Liver (tissue), 9 donors: ENCODE measurements around the gene NFKB2. TPM values are rescaled to one million over a fixed set of nuclear protein-coding genes. Genes with fewer than 3 reads are reported as not detected.

Experiments used
- DNase-seq: peaks from one replicate; pipeline ENCODE4 v3.0.0-alpha.2; 2017; ENCODE audit warnings: low spot score
- H3K27ac ChIP-seq, 2 donors: one replicate each; pipeline ENCODE4 v1.7.0; 2013; ENCODE audit warnings: inconsistent platforms in 2 of 2, low read length in 2 of 2, control low read depth in 1 of 2, low read depth in 1 of 2, mild to moderate bottlenecking in 1 of 2
- H3K27me3 ChIP-seq, 4 donors: one replicate each; pipeline versions ENCODE4 v1.6.1 to v1.7.0; 2013; ENCODE audit warnings: low read length in 3 of 4, inconsistent platforms in 1 of 4, mild to moderate bottlenecking in 1 of 4, moderate library complexity in 1 of 4; ENCODE audit not compliant: control insufficient read depth in 4 of 4, insufficient read depth in 4 of 4
- H3K36me3 ChIP-seq, 4 donors: one replicate each; pipeline versions ENCODE4 v1.6.1 to v1.7.0; 2013; ENCODE audit warnings: low read length in 3 of 4, mild to moderate bottlenecking in 3 of 4, low read depth in 1 of 4, moderate library complexity in 1 of 4; ENCODE audit not compliant: control insufficient read depth in 4 of 4, insufficient read depth in 3 of 4
- H3K4me1 ChIP-seq, 4 donors: one replicate each; pipeline versions ENCODE4 v1.6.1 to v1.7.0; 2013; ENCODE audit warnings: low read length in 3 of 4, mild to moderate bottlenecking in 3 of 4, moderate library complexity in 1 of 4; ENCODE audit not compliant: control insufficient read depth in 4 of 4, insufficient read depth in 4 of 4
- H3K4me3 ChIP-seq, 3 donors: one replicate each; pipeline versions ENCODE4 v1.6.1 to v1.7.0; 2013; ENCODE audit warnings: low read length in 3 of 3, control low read depth in 1 of 3, low read depth in 1 of 3, mild to moderate bottlenecking in 1 of 3
- H3K9ac ChIP-seq, 2 donors: one replicate each; pipeline ENCODE4 v1.7.0; 2013; ENCODE audit warnings: low read length in 2 of 2, mild to moderate bottlenecking in 2 of 2, moderate library complexity in 2 of 2, control low read depth in 1 of 2, low read depth in 1 of 2
- H3K9me3 ChIP-seq, 4 donors: one replicate each; pipeline versions ENCODE4 v1.6.1 to v1.7.0; 2013; ENCODE audit warnings: low read length in 3 of 4; ENCODE audit not compliant: control insufficient read depth in 4 of 4
- EGR1 ChIP-seq, 2 donors: IDR thresholded peaks; 2 replicates each; pipeline ENCODE4 v1.6.1; 2016 to 2018; ENCODE audit warnings: antibody characterized with exemption in 2 of 2, low read depth in 2 of 2
- FOXA1 ChIP-seq: IDR thresholded peaks from 2 replicates; pipeline ENCODE4 v1.6.1; 2016; ENCODE audit warnings: antibody characterized with exemption
- FOXA2 ChIP-seq: IDR thresholded peaks from 2 replicates; pipeline ENCODE4 v1.6.1; 2016; ENCODE audit warnings: antibody characterized with exemption
- HNF4A ChIP-seq, 2 donors: conservative IDR thresholded peaks; 2 replicates each; pipeline ENCODE4 v1.6.1; 2016; ENCODE audit warnings: antibody characterized with exemption in 2 of 2, mild to moderate bottlenecking in 2 of 2
- HNF4G ChIP-seq: IDR thresholded peaks from 2 replicates; pipeline ENCODE4 v1.6.1; 2016; ENCODE audit warnings: antibody characterized with exemption
- JUND ChIP-seq, 2 donors: IDR thresholded peaks; 2 replicates each; pipeline ENCODE4 v1.6.1; 2016; ENCODE audit warnings: antibody characterized with exemption in 2 of 2
- NR2F2 ChIP-seq: IDR thresholded peaks from 2 replicates; pipeline ENCODE4 v1.6.1; 2016; ENCODE audit warnings: antibody characterized with exemption
- RAD21 ChIP-seq, 2 donors: IDR thresholded peaks; 2 replicates each; pipeline ENCODE4 v1.6.1; 2016; ENCODE audit warnings: antibody characterized with exemption in 2 of 2, mild to moderate bottlenecking in 2 of 2
- RXRA ChIP-seq, 2 donors: IDR thresholded peaks; 2 replicates each; pipeline ENCODE4 v1.6.1; 2017 to 2018; ENCODE audit warnings: antibody characterized with exemption in 2 of 2, mild to moderate bottlenecking in 1 of 2
- SP1 ChIP-seq: IDR thresholded peaks from 2 replicates; pipeline ENCODE4 v1.6.1; 2018; ENCODE audit warnings: antibody characterized with exemption, mild to moderate bottlenecking
- TAF1 ChIP-seq: conservative IDR thresholded peaks from 2 replicates; pipeline ENCODE4 v1.6.1; 2016; ENCODE audit warnings: antibody characterized with exemption, mild to moderate bottlenecking
- YY1 ChIP-seq: IDR thresholded peaks from 2 replicates; pipeline ENCODE4 v1.6.1; 2016; ENCODE audit warnings: antibody characterized with exemption, mild to moderate bottlenecking
- WGBS: extraction: QIAGEN DNeasy Blood & Tissue Kit; methylation state at CpG from one replicate; pipeline ENCODE4 v1.1.7; 2013; 5-methylcytosine and 5-hydroxymethylcytosine counted together
- polyA plus RNA-seq, 2 donors: library from polyadenylated mRNA; stranded (reverse) in 1 of 2; unstranded in 1 of 2; fragments of 200-250 nt in 1 of 2; fragments of >200 nt in 1 of 2; fragmentation: Nextera tagmentation in 1 of 2; extraction: Ambion mirVana in 1 of 2; gene quantifications; one replicate each; pipeline versions ENCODE4 v1.2.1 to v1.2.3, GENCODE V29; 2013 to 2015
- total RNA-seq, 2 donors: library from RNA; depleted of rRNA; stranded (reverse); fragments of >200 nt; gene quantifications; one replicate each; pipeline ENCODE4 v1.2.3, GENCODE V29; 2014
- TF ChIP-seq, protein P1 (sequence below): IDR thresholded peaks from 2 replicates; pipeline ENCODE4 v1.6.1; 2016; ENCODE audit warnings: antibody characterized with exemption
- TF ChIP-seq, protein P2 (sequence below): fragments of 150-350 bp; IDR thresholded peaks from 2 replicates; pipeline ENCODE4 v1.5.1; 2017; ENCODE audit warnings: improper control_type of control experiment, low read depth, low read length; ENCODE audit not compliant: missing input control
- TF ChIP-seq, protein P3 (sequence below): IDR thresholded peaks from 2 replicates; pipeline ENCODE4 v1.6.1; 2016; ENCODE audit warnings: antibody characterized with exemption
- TF ChIP-seq, protein P4 (sequence below): IDR thresholded peaks from 2 replicates; pipeline ENCODE4 v1.6.1; 2016; ENCODE audit warnings: antibody characterized with exemption, mild to moderate bottlenecking
- donor health status: healthy.
- donor health status: healthy.
- donor health status: healthy.
- donor health status: healthy.
- donor health status: healthy.

NFKB2 gene
- total and polyA plus RNA-seq, 4 donors: 1.8 to 8.5 (median 7.1) TPM

DNA sequence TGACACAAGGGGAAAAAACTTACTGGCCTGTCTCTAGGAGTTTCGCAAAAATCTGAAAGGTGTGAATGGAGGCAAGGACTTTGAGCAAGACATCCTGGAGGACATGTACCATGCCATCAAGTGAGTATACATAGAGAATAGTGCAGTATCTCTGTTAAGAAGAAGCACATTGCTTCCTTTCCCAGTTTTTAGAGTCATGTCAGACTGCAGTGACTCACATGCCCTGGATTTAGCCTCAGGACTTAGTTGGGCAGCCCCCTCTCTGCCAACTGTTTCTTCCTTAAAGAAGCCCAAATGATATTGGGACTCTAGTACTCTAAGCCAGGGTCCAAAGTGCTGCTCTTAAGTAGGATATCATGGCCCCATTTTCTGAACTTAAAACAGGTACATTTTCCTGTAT is 28.1 kb upstream of the NFKB2 start:
- H3K4me3 ChIP-seq: no peak overlapping the region
- no peak overlapping the region for H3K9ac ChIP-seq
- DNase-seq: no peak
- peaks cover 30 to 86% (median 78%) of the 10 kb centered on the region in 4 donors for H3K36me3 ChIP-seq
- no peaks in the 10 kb centered on the region for H3K4me1 ChIP-seq
- H3K27me3 ChIP-seq: no peaks in the 10 kb centered on the region
- H3K27ac ChIP-seq: no peak overlapping the region
- 100% methylated on average over 1 of the region's 1 CpG for WGBS
- no peaks in the 10 kb centered on the region for H3K9me3 ChIP-seq
- TF ChIP-seq RXRA (IDR thresholded peaks at IDR 0.05): no peak
- no peak for TF ChIP-seq FOXA2
- TF ChIP-seq HNF4G: no peak
- no peak for TF ChIP-seq YY1
- TF ChIP-seq, protein P1, sequence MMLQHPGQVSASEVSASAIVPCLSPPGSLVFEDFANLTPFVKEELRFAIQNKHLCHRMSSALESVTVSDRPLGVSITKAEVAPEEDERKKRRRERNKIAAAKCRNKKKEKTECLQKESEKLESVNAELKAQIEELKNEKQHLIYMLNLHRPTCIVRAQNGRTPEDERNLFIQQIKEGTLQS: no peak
- TF ChIP-seq NR2F2: no peak
- no peak for TF ChIP-seq TAF1

DNA sequence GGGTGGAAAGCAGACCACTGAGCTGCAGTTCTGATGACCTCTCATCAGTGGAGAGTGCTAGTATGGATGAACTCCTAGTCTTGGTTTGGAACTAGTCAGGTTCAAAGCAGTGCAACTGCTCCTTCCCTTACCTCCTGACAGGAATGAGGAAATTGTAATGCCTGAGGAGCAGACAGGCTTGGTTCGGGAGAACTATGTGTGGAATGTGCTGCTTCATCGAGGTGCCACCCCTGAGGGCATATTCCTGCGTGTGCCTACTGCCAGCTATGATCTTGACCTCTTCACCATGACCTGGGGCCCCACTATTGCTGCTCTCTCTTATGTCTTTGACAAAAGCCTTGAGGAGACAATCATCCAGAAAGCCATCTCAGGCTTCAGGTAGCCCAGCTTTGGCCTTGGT is 27.4 kb upstream of the NFKB2 start:
- Histone ChIP-seq H3K9ac (no peak overlapping the region), H3K4me3 (no peak overlapping the region), H3K36me3 (peaks cover 27 to 86% (median 76%) of the 10 kb centered on the region in 4 donors), H3K9me3 (no peaks in the 10 kb centered on the region), H3K27ac (no peak overlapping the region), H3K4me1 (no peaks in the 10 kb centered on the region), H3K27me3 (no peaks in the 10 kb centered on the region)
- DNase-seq: no peak
- 84% methylated on average over 3 of the region's 3 CpGs for WGBS
- TF ChIP-seq, protein P2, sequence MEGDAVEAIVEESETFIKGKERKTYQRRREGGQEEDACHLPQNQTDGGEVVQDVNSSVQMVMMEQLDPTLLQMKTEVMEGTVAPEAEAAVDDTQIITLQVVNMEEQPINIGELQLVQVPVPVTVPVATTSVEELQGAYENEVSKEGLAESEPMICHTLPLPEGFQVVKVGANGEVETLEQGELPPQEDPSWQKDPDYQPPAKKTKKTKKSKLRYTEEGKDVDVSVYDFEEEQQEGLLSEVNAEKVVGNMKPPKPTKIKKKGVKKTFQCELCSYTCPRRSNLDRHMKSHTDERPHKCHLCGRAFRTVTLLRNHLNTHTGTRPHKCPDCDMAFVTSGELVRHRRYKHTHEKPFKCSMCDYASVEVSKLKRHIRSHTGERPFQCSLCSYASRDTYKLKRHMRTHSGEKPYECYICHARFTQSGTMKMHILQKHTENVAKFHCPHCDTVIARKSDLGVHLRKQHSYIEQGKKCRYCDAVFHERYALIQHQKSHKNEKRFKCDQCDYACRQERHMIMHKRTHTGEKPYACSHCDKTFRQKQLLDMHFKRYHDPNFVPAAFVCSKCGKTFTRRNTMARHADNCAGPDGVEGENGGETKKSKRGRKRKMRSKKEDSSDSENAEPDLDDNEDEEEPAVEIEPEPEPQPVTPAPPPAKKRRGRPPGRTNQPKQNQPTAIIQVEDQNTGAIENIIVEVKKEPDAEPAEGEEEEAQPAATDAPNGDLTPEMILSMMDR: no peak
- no peak for TF ChIP-seq JUND (IDR thresholded peaks at IDR 0.05)

DNA sequence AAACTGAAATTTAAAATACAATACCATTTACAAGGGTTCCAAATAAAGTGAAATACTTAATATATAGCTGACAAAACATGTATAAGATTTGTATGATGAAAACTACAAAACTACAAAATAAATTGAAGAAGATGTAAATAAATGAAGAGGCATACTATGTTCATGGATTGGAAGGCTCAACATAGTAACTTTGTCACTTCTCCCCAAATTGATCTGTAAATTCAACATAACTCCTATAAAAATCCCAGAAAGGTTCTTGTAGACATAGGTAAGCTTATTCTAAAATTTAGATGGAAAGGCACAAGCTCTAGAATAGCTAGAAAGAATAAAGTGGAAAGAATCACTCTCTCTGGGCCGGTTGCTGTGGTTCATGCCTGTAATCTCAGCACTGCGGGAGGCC is 24.2 kb upstream of the NFKB2 start:
- TF ChIP-seq HNF4A (conservative IDR thresholded peaks at IDR 0.05) (no peak), HNF4G (no peak), NR2F2 (no peak), SP1 (no peak), FOXA1 (no peak), TAF1 (no peak), YY1 (no peak), RXRA (IDR thresholded peaks at IDR 0.05) (no peak), EGR1 (IDR thresholded peaks at IDR 0.05; ENCODE audit: low read depth in 2 of 2) (no peak), RAD21 (IDR thresholded peaks at IDR 0.05) (no peak)
- TF ChIP-seq, protein P3, sequence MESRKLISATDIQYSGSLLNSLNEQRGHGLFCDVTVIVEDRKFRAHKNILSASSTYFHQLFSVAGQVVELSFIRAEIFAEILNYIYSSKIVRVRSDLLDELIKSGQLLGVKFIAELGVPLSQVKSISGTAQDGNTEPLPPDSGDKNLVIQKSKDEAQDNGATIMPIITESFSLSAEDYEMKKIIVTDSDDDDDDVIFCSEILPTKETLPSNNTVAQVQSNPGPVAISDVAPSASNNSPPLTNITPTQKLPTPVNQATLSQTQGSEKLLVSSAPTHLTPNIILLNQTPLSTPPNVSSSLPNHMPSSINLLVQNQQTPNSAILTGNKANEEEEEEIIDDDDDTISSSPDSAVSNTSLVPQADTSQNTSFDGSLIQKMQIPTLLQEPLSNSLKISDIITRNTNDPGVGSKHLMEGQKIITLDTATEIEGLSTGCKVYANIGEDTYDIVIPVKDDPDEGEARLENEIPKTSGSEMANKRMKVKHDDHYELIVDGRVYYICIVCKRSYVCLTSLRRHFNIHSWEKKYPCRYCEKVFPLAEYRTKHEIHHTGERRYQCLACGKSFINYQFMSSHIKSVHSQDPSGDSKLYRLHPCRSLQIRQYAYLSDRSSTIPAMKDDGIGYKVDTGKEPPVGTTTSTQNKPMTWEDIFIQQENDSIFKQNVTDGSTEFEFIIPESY: no peak
- TF ChIP-seq, protein P4, sequence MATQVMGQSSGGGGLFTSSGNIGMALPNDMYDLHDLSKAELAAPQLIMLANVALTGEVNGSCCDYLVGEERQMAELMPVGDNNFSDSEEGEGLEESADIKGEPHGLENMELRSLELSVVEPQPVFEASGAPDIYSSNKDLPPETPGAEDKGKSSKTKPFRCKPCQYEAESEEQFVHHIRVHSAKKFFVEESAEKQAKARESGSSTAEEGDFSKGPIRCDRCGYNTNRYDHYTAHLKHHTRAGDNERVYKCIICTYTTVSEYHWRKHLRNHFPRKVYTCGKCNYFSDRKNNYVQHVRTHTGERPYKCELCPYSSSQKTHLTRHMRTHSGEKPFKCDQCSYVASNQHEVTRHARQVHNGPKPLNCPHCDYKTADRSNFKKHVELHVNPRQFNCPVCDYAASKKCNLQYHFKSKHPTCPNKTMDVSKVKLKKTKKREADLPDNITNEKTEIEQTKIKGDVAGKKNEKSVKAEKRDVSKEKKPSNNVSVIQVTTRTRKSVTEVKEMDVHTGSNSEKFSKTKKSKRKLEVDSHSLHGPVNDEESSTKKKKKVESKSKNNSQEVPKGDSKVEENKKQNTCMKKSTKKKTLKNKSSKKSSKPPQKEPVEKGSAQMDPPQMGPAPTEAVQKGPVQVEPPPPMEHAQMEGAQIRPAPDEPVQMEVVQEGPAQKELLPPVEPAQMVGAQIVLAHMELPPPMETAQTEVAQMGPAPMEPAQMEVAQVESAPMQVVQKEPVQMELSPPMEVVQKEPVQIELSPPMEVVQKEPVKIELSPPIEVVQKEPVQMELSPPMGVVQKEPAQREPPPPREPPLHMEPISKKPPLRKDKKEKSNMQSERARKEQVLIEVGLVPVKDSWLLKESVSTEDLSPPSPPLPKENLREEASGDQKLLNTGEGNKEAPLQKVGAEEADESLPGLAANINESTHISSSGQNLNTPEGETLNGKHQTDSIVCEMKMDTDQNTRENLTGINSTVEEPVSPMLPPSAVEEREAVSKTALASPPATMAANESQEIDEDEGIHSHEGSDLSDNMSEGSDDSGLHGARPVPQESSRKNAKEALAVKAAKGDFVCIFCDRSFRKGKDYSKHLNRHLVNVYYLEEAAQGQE: no peak
- TF ChIP-seq, protein P2: no peak
- Histone ChIP-seq H3K4me1 (no peaks in the 10 kb centered on the region), H3K9me3 (no peaks in the 10 kb centered on the region), H3K4me3 (no peak overlapping the region), H3K36me3 (peaks cover 18 to 83% (median 66%) of the 10 kb centered on the region in 4 donors), H3K27ac (no peak overlapping the region), H3K9ac (no peak overlapping the region), H3K27me3 (no peaks in the 10 kb centered on the region)
- WGBS: over 99% methylated on average over 2 of the region's 2 CpGs
- DNase-seq: no peak
